ENCODE data around the gene CLSTN2. TPM values are rescaled to one million over a fixed set of nuclear protein-coding genes. Genes with fewer than 3 reads are reported as not detected.

CLSTN2 gene
- total and polyA plus RNA-seq, 2 of the 4 experiments (the other 2 are of a cell fraction): under 0.01 to 0.07 TPM

DNA sequence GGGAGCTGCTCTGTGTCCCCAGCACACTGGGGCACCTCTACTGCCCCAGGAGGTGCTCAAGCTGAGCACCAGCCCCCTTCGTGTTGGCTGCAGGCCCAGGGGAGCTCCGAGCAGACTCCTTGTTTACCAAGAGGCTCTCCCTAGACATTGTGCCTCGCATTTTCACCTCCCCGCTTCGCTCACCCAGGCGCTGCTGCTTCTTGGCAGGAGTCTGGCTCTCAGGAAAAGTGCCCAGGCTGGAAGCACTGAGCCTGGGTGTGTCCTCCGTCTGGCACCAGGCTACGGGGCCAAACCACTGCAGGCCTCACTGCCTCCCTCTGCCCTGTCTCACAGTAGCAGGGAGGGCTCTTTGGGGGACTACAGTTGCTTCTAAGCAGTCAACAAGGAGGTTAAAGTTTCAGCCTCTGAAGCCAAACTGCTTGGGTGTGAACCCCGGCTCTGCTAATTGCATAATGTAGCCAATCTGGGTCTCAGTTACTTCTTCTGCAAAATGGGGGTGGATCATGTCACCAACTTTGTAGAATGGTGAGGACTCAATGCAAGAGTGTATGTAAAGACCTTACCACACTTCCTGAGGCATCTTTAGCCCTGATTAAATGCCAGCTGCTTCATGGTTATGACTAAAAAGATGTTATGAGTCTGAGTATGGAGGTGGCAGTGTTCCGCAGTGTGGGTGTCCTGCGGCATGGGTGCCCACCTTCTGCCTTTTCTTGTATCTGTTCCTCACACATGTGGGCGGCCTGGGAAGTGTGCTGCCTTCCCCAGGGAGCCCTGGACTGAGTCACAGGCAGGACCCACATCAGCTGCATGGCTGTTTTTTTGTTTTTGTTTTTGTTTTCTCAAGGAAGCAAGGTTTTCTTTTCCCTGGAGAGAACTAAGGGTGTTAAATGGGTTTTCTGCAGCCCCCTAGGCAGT is 88.9 kb downstream of the CLSTN2 start (continued):
- TF ChIP-seq CHD1 (IDR thresholded peaks at IDR 0.05; ENCODE audit: low read depth, low read length): no peak

DNA sequence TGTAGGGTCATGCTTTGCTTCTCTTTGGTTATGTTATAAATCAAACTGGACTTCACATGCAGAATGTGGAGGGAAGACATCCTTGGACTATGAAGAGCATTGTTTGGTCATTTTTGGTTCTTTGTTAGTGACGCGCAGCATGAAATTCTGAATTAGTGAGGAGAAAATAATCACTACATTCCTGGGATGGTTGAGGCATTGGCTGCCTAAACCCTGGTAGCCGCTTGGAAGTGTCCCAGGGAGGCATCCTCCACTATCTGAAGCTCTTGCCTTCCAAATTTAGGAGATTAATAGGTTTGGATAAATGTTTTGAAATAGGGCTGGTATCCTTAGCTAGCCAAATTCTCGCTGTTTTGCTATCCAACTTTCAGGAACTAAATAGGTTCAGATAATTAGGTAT is 96.2 kb downstream of the CLSTN2 start:
- POLR2A ChIA-PET (ENCODE audit: unreplicated experiment): no interaction called here
- H2BK120ac ChIP-seq (ENCODE audit: low read depth, low read length): no peak overlapping the region
- CTCF ChIA-PET: no interaction called here
- H4K91ac ChIP-seq (ENCODE audit: insufficient read depth, low read depth, low read length): no peak overlapping the region
- BruUV-seq (replicated peaks): no TSS peak
- H3K27ac ChIP-seq (ENCODE audit: insufficient read depth, low read length): no peak overlapping the region
- intact Hi-C loops (cut with micrococcal nuclease) (no loop called here), in situ Hi-C loops (cut with MboI; ENCODE audit: low sequenced_read_pairs) (no loop called here), dilution Hi-C loops (cut with HindIII; ENCODE audit: low sequenced_read_pairs, unreplicated experiment) (no loop called here)
- no peak overlapping the region for H3K9ac ChIP-seq (ENCODE audit: low read depth, low read length)
- no peaks in the 10 kb centered on the region for H4K20me1 ChIP-seq (ENCODE audit: insufficient read depth, low read length)
- H4K5ac ChIP-seq (ENCODE audit: low read depth, low read length): no peak overlapping the region
- H2AK5ac ChIP-seq (ENCODE audit: low read depth, low read length): no peak overlapping the region
- H2BK15ac ChIP-seq (ENCODE audit: low read depth, low read length): no peak overlapping the region
- no peak overlapping the region for H2AK9ac ChIP-seq (replicated peaks; ENCODE audit: low read depth, low read length, poor library complexity)
- no peak overlapping the region for H2AFZ ChIP-seq (replicated peaks; ENCODE audit: low read length, poor library complexity)
- H3K18ac ChIP-seq (ENCODE audit: low read depth, low read length): no peak overlapping the region
- no peaks in the 10 kb centered on the region for H3K36me3 ChIP-seq (ENCODE audit: control insufficient read depth, insufficient read depth, low read length)
- H3K4me3 ChIP-seq (ENCODE audit: insufficient read depth, low read depth, low read length): no peak overlapping the region
- H4K8ac ChIP-seq (ENCODE audit: low read depth in 2 of 2, low read length in 2 of 2): no peak overlapping the region
- no peaks in the 10 kb centered on the region for H3K9me1 ChIP-seq (ENCODE audit: insufficient read depth, low read length)
- H2BK5ac ChIP-seq (ENCODE audit: low read depth, low read length, poor library complexity, severe bottlenecking): no peak overlapping the region
- DNase-seq (no peak), ATAC-seq (ENCODE audit: low read depth) (no peak)
- no peaks in the 10 kb centered on the region for H3K27me3 ChIP-seq (ENCODE audit: control insufficient read depth, insufficient read depth, low read length)
- no peak overlapping the region for H3K4me2 ChIP-seq (ENCODE audit: low read depth, low read length)
- H3K23ac ChIP-seq (ENCODE audit: low read depth, low read length): no peak overlapping the region
- no peak overlapping the region for H3K56ac ChIP-seq (ENCODE audit: extremely low read depth, insufficient read depth, low read length)
- no peaks in the 10 kb centered on the region for H3K4me1 ChIP-seq (ENCODE audit: control insufficient read depth, insufficient read depth, low read length)
- no peaks in the 10 kb centered on the region for H3K79me1 ChIP-seq (ENCODE audit: low read depth in 1 of 2, low read length in 2 of 2)
- no CpG with 5 or more reads among the region's 4 CpGs for WGBS, 2 experiments (ENCODE audit: extremely low coverage in 2 of 2, insufficient read length in 1 of 2)
- no peak overlapping the region for H3K4ac ChIP-seq (ENCODE audit: low read depth, low read length)
- no peaks in the 10 kb centered on the region for H3K9me3 ChIP-seq (ENCODE audit: control insufficient read depth, insufficient read depth, low read length)
- no peak overlapping the region for H3K14ac ChIP-seq (replicated peaks; ENCODE audit: low read depth, low read length)
- H2BK20ac ChIP-seq (ENCODE audit: low read depth, low read length): no peak overlapping the region
- TF ChIP-seq, protein P1, sequence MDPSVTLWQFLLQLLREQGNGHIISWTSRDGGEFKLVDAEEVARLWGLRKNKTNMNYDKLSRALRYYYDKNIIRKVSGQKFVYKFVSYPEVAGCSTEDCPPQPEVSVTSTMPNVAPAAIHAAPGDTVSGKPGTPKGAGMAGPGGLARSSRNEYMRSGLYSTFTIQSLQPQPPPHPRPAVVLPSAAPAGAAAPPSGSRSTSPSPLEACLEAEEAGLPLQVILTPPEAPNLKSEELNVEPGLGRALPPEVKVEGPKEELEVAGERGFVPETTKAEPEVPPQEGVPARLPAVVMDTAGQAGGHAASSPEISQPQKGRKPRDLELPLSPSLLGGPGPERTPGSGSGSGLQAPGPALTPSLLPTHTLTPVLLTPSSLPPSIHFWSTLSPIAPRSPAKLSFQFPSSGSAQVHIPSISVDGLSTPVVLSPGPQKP (IDR thresholded peaks at IDR 0.05; ENCODE audit: borderline replicate concordance, low read depth, low read length): no peak
- TF ChIP-seq, protein P2, sequence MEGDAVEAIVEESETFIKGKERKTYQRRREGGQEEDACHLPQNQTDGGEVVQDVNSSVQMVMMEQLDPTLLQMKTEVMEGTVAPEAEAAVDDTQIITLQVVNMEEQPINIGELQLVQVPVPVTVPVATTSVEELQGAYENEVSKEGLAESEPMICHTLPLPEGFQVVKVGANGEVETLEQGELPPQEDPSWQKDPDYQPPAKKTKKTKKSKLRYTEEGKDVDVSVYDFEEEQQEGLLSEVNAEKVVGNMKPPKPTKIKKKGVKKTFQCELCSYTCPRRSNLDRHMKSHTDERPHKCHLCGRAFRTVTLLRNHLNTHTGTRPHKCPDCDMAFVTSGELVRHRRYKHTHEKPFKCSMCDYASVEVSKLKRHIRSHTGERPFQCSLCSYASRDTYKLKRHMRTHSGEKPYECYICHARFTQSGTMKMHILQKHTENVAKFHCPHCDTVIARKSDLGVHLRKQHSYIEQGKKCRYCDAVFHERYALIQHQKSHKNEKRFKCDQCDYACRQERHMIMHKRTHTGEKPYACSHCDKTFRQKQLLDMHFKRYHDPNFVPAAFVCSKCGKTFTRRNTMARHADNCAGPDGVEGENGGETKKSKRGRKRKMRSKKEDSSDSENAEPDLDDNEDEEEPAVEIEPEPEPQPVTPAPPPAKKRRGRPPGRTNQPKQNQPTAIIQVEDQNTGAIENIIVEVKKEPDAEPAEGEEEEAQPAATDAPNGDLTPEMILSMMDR (conservative IDR thresholded peaks at IDR 0.05; ENCODE audit: low read depth, low read length): no peak
- TF ChIP-seq MAFK (IDR thresholded peaks at IDR 0.05; ENCODE audit: low read depth, low read length): no peak
- TF ChIP-seq NFE2L2 (IDR thresholded peaks at IDR 0.05; ENCODE audit: low read depth, low read length): no peak
- no peak for TF ChIP-seq FOS (IDR thresholded peaks at IDR 0.05; ENCODE audit: low read depth, low read length)
- TF ChIP-seq SMC3 (IDR thresholded peaks at IDR 0.05; ENCODE audit: low read depth, low read length): no peak
- no peak for TF ChIP-seq POLR2A (IDR thresholded peaks at IDR 0.05; ENCODE audit: low read depth, low read length)
- no peak for TF ChIP-seq MXI1 (IDR thresholded peaks at IDR 0.05; ENCODE audit: borderline replicate concordance, low read depth, low read length)
- TF ChIP-seq CHD1 (IDR thresholded peaks at IDR 0.05; ENCODE audit: low read depth, low read length): no peak
- no peak for TF ChIP-seq RCOR1 (IDR thresholded peaks at IDR 0.05; ENCODE audit: insufficient replicate concordance, low read length)
- TF ChIP-seq, protein P3, sequence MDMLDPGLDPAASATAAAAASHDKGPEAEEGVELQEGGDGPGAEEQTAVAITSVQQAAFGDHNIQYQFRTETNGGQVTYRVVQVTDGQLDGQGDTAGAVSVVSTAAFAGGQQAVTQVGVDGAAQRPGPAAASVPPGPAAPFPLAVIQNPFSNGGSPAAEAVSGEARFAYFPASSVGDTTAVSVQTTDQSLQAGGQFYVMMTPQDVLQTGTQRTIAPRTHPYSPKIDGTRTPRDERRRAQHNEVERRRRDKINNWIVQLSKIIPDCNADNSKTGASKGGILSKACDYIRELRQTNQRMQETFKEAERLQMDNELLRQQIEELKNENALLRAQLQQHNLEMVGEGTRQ (IDR thresholded peaks at IDR 0.05; ENCODE audit: low read depth, low read length): no peak
- no peak for TF ChIP-seq RAD21 (IDR thresholded peaks at IDR 0.05; ENCODE audit: low read length)
- TF ChIP-seq BHLHE40 (IDR thresholded peaks at IDR 0.05; ENCODE audit: low read depth, low read length): no peak

All from IMR-90 (cell line).